ENCODE results near the gene NBEA.

Gene NBEA

DNA sequence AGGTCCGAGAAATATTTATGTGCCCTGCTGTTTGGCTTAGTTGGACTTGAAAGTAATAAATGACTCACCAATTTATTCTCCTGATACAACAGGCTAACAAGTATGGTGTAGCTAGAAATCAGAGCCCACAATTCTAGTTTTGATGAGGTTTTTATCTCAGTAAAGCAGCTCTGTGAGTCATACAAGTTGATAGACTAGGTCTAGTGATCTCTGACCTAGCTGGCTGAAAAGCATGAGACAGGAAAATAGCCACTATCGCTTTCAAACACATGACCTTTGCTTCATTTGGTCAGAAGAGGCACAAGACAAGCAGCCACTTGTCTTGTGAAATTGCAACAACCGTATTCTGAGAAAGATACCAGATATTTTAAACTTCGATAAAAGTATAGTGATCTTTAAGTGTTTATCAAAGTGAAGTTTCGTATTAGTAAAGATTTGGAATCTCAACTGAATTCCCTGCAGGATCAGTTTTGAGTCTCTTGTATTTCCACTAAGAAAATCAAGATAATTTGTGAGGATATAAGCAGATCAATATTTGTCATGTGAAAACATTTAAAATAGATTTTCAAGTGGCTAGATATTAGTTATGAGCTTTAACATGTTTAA is 407.7 kb downstream of the NBEA start:
- TF ChIP-seq CTCF (conservative IDR thresholded peaks at IDR 0.05), result no peak
- no peak for TF ChIP-seq ZFX (IDR thresholded peaks at IDR 0.05)
- no peak overlapping the region for H3K27ac ChIP-seq

DNA sequence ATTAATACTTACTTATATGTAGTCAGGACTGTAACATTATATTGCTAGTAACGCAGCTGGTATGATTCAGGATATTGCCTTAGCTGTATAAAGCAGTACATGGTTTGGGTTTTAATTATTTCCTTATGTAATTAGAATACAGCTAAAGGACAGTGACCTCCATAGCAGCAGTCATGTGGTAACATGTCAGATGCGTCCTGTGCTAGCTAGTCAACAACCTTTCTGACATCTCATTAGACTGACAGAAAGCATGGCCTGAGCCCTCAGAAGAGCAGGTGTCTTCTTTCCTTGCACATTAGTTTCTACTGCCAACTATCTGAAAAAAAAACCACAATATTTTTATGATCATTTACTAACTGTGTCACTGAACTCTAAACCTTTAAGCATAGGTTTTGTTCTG is 412.2 kb downstream of the NBEA start:
- TF ChIP-seq CTCF (conservative IDR thresholded peaks at IDR 0.05) (no peak), ZFX (IDR thresholded peaks at IDR 0.05) (no peak)
- no peak overlapping the region for H3K27ac ChIP-seq

- TF ChIP-seq ZFX (IDR thresholded peaks at IDR 0.05) (no peak), CTCF (conservative IDR thresholded peaks at IDR 0.05) (no peak)
- H3K27ac ChIP-seq, result no peak overlapping the region
Measured at GRCh38 chr13:35354882-35355281, 412.8 kb downstream of the NBEA start.

DNA sequence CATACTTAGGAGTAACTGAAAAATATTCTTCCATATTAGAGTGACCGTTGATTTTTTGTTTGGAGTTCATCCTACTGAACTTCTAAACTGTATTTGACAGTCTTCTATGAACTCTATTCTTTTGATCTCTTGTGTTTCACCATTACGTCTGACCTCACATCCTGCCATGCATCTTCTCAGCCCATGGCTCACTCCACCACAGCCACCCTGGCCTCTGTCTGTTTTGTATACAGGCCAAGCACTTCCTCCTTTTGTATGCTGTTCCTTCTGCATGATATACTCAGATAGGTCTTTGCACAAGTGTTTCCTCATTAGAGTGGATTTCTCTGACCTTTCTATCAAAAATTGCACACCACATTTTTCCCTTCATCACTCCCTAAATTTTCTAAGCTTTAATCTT is 414.5 kb downstream of the NBEA start:
- H3K27ac ChIP-seq, result no peak overlapping the region
- TF ChIP-seq ZFX (IDR thresholded peaks at IDR 0.05) (no peak), CTCF (conservative IDR thresholded peaks at IDR 0.05) (no peak)

DNA sequence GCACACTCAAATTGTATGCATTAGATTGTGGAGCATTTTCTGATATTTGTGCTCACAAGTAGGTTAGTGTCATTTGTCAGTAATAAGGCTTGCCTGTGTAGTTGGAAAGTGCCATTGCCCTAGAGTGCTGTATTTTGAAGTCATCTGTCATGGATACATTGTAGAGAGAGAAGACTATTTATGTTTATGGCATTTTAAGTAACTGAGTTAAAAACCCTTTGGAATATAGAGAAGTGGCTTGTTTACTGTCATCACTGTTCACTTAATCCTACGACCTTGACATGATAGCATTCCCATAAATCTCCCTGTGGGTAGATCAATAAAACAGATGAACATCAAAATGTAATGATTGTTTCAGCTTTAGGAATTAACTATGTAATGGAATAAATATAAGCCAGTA is 423.8 kb downstream of the NBEA start:
- no peak overlapping the region for H3K27ac ChIP-seq
- TF ChIP-seq CTCF (conservative IDR thresholded peaks at IDR 0.05) (no peak), ZFX (IDR thresholded peaks at IDR 0.05) (no peak)

GRCh38 chr13:35367586-35367985 is 425.5 kb downstream of the NBEA start:
- TF ChIP-seq ZFX (IDR thresholded peaks at IDR 0.05) (no peak), CTCF (conservative IDR thresholded peaks at IDR 0.05) (no peak)
- no peak overlapping the region for H3K27ac ChIP-seq

DNA sequence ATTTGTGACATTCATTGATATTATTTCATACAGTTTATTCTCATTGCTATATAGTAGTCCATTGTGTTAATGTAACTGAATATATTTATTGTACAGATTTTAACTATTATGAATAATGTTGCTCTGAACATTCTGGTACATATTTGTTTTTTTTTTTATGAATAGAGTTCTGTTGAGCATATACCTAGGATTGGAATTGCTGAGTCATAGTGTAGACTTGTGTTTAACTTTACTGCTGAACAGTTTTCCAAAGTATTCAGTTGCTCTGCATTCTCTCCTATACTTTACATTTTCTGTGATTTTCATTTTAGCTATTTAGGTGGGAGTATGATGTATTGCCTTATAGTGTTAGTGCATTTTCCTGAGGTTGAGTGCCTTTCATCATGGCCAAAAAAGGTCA is 436.9 kb downstream of the NBEA start:
- TF ChIP-seq CTCF (conservative IDR thresholded peaks at IDR 0.05) (no peak), ZFX (IDR thresholded peaks at IDR 0.05) (no peak)
- no peak overlapping the region for H3K27ac ChIP-seq
